ENCODE results near the gene COIL. TPM values are rescaled to one million over a fixed set of nuclear protein-coding genes. Genes with fewer than 3 reads are reported as not detected.
"Not testable (repeated sequence)": the region's sequence is repeated elsewhere in the genome, so short reads cannot be mapped to it uniquely, and the experiment has no call there.

COIL gene
- total RNA-seq, 1 donor from 2014 or later, result 17.9 TPM

DNA sequence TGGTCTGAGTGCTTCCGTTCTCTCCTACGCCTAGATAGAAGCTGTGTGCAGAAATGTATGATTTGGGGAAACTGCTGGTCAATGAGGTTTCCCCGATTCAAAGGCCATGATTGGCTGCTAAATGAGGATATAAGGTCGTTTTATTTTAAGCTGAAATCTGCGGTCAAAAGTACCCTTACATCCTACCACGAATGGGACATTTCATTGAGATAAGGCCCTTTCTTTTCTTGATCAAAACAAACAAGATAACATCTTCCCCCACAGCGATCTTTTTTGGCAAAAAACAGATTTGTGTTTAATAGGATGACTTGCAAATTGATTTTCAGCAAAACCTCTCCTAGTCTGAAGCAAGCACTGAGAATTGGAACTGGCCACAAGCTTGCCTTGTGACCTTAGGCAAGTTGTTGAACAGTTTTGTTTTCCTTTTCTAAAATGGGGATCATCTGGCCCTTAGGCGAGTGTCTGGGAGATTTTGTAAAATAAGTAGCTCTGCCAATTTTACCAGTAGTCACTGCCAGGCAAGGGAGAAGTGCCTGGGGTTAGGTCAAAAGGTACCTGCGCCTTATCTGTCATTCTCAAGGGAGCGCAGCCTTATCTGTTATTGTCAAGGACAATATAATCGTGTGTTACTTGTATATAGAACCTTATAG is 17.7 kb upstream of the COIL start:
- no peak for DNase-seq (ENCODE audit: low spot score)

- peak; percentile 87 for DNase-seq (ENCODE audit: low spot score)
Measured at GRCh38 chr17:56977673-56978395, 17.0 kb upstream of the COIL start, which contains the start of gene SCPEP1. TSS of gene SCPEP1 (plus strand) at chr17:56978131. CDS start at chr17:56978160, 29 bp downstream.

- no peak for DNase-seq (ENCODE audit: low spot score)
Measured at GRCh38 chr17:56976941-56977608, 16.2 kb upstream of the COIL start.

- DNase-seq (ENCODE audit: low spot score), result no peak
Measured at GRCh38 chr17:56975656-56976055, 14.8 kb upstream of the COIL start.

GRCh38 chr17:56974055-56974454 is 13.2 kb upstream of the COIL start:
- DNase-seq (ENCODE audit: low spot score), result no peak

GRCh38 chr17:56973520-56973919 is 12.7 kb upstream of the COIL start:
- no peak for DNase-seq (ENCODE audit: low spot score)

DNA sequence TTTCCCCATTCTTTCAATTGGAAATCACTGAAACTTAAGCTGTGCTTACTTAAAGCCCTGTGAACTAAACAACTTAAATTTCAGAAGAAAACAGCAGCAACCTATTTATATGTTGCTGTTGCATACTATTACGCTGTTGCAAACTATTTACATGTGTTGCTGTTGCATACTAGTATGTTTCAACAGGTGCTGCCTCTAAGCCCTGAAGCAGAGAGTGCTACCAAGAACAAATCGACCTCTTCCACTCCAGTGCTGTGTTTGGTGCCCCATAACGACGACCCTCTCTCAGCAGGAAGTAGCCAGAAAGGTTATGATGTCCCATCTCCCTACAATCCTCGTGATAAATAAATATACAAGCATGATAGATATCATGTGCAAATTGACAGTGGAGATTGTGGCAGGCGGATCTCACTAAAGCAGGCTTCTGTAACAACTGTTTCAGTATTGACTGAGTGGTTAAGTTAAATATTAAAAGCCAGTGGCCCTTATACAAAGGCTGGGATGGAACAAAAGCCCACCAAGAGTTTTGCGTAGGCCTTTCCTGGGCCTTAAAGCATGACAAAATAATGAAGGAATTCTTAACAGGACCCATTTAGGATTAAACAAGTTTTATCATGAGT is 11.4 kb upstream of the COIL start:
- DNase-seq (ENCODE audit: low spot score), result no peak

DNA sequence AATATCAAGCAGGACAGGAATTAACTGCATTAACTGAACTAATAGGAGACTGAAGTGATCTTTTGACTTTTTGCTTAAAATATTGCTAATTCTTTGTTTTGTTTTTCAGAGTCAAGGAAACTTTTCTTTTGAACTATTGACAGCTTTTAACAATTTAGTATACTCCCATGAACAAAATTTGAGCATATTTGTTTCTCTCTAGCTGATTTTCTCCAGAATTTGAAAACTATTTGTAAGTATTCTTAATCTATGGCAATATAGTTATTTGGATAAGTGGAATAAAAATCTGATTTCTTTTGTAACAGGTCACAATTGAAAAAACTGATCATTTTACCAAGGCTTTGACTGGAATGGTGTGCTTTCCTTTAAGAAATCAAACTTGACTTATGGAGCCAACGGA is 10.1 kb upstream of the COIL start:
- DNase-seq (ENCODE audit: low spot score), result no peak

DNA sequence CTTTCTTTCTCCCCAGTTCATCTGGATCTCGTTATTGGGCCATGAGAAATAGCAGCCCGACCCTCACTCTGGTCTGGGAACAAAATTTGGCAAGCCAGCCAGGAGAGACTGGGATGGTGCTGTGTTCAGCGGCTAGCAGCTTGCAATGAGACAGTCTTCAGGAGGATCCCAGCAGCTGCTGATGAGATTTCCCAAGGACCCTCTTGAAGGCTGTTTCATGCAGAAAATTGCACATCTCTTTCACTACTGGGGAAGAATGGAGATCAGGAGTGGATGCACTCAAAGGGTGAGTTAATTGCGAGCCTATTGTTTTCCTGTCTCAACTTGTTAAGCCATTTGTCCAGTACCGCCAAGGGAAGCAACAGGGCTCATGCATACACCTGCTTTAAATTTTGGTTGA is 5.5 kb upstream of the COIL start:
- DNase-seq (ENCODE audit: low spot score), result no peak

- DNase-seq (ENCODE audit: low spot score), result not testable (repeated sequence)
Measured at GRCh38 chr17:56965681-56966080, 4.8 kb upstream of the COIL start.

GRCh38 chr17:56965241-56965640 is 4.4 kb upstream of the COIL start:
- not testable (repeated sequence) for DNase-seq (ENCODE audit: low spot score)

DNA sequence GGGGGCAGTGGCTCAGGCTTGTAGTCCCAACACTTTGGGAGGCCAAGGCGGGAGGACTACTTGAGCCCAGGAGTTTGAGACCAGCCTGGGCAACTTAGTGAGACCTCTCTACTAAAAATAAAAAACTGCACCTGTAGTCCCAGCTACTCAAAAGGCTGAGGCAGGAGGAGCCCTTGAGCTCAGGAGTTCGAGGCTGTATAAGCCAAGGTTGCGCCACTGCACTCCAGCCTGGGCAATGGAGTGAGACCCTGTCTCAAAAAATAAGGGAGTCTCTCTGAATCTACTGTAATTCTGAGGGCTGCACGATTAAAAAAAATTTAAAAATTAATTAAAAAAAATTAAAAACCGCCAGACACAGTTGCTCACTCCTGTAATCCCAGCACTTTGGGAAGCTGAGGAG is 3.9 kb downstream of the COIL start:
- DNase-seq (ENCODE audit: low spot score), result no peak

GRCh38 chr17:56949595-56949994 is 11.3 kb downstream of the COIL start:
- no peak for DNase-seq (ENCODE audit: low spot score)

DNA sequence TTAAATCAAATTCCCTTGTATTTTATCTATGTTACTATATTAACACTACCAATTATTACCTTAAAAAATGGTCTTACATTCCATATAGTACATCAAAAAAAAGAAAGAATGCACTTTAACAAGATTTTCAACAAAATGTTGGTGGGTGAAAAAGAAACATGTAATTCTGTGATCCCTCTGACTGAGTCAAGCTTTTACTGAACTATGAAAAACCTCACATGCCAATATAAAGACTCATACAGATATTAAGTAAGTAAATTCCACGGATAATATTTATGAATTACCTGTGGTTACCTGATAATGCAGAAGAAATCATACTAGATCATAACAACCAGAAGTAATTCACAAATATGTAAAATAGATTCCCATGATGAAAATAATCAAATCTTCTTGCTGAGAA is 12.4 kb downstream of the COIL start:
- DNase-seq (ENCODE audit: low spot score), result no peak

- DNase-seq (ENCODE audit: low spot score), result no peak
Measured at GRCh38 chr17:56947741-56948140, 13.1 kb downstream of the COIL start.

GRCh38 chr17:56945938-56946505 is 14.8 kb downstream of the COIL start:
- DNase-seq (ENCODE audit: low spot score), result no peak

DNA sequence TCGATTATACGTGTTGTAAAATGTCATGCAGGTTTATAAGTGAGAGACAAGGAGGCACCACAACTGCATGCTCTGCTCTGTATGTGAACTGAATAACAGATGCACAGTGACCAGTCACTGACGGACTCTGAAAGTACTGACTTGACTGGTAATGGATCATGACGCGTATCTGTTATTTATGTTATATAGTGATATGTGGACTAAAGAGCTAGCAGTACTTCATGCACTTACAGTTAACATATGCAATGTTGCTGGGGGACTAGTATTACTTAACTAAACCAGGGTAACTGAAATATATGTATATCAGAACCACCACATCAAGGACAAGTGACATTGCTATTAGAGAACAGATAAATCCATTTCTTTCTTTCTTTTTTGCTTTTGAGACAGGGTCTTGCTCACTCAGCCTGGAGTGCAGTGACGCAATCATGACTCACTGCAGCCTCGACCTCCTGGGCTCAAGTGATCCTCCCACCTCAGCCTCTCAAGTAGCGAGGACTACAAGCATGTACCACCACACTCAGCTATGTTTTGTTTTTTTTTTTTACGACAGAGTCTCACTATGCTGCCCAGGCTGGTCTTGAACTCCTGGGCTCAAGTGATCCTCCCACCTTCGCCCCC is 17.2 kb downstream of the COIL start:
- no peak for DNase-seq (ENCODE audit: low spot score)

DNA sequence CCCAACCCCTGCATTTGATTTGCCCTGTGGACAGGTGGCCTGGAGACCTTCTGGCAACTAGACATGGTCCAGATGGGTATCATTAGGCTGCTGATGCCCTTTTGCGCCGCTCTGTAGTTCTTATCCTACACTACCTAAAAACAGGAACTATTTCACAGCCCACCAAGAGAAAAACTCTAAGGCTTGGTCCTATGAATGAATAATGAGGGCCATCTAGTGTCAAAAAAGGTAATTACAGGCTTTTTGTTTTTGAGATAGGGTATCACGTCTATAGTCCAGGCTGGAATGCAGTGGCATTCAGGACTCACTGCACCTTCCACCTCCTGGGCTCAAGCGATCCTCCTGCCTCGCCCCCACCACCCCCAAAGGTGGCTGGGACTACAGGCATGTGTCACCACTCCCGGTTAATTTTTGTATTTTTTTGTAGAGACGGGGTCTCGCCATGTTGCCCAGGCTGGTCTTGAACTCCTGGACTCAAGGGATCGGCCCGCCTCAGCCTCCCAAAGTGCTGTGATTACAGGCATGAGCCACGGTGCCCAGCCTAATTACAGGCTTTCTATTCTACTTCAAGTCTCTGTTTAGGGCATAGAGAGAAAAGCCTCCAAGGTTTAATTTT is 20.9 kb downstream of the COIL start:
- no peak for DNase-seq (ENCODE audit: low spot score)

DNA sequence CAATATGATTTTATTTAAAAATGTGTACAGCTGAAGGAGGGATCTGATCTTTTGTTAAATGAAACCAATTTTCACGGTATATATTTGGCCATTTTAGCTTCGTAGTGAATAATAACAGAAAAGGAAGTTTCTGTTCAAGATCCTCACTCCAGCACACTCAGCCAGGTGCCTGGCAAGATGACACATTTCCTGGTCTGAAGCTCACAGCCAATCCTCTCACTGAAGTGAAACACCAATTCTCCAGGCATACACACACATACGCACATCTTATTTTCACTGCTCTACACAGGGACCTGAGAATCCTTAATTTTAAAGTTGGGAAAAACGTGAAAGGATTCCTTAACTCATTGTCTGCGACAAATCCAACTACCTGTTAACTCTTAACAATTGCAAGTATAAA is 22.6 kb downstream of the COIL start:
- not testable (repeated sequence) for DNase-seq (ENCODE audit: low spot score)

GRCh38 chr17:56937687-56938086 is 23.2 kb downstream of the COIL start:
- no peak for DNase-seq (ENCODE audit: low spot score)

DNA sequence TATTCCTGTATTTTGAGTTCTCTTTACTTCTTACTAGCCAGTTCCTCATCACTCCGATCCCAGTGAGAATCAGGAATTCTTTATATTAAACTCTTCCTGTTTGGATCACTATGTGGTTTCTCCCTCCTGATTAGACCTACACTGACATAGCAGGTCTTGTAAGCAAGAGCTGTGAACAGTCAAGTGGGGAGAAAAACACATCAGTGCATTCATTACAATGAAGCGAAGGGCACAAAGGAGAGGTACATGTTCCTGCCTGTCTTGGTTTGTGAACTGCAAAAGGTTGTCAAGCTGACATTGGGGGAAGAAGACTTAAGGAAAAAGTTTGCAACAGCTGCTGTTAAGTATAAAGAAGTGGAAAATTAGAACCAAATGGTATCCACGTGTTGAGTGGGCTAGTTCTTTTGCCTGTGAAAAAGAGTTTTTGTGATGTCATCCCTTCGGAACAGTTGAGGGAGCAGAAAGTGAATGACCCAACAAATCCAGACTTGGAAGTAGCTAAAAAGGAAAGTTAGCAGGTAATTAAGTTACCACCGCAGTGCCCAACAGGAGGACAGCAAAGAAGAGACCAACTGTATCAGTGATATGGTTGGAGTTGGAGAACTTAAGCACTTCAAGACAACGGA is 24.0 kb downstream of the COIL start:
- DNase-seq (ENCODE audit: low spot score), result no peak
